Measurements from ENCODE around the gene TRIM59.
"Not testable (repeated sequence)": the region's sequence is repeated elsewhere in the genome, so short reads cannot be mapped to it uniquely, and the experiment has no call there.

TRIM59 gene

DNA sequence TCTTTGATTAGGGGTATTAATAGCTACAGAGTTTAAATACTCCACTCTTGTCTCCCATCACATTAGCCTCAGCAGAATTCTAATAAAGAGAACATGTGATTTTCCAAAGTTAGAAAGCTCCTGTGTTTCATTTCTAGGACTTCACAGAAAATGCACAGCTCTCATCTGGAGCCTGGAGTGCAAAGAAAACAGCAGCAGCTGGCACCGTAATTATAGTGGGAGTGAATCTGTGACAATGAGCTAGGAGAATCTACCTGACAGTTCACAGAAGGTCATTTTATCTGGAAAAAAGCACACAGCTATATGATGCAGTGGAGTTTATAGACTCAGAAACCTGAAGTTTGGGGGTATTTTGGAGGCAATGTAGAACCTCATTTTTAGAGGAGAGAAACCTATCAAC is 5.4 kb upstream of the TRIM59 start:
- Histone ChIP-seq H3K4me1 (ENCODE audit: insufficient read depth, poor library complexity, severe bottlenecking) (peaks cover 11% of the 10 kb centered on the region), H3K36me3 (ENCODE audit: low read depth) (no peaks in the 10 kb centered on the region), H3K27ac (ENCODE audit: poor library complexity, severe bottlenecking) (no peak overlapping the region), H3K4me3 (ENCODE audit: severe bottlenecking) (no peak overlapping the region), H3K27me3 (ENCODE audit: insufficient read depth, poor library complexity, severe bottlenecking) (no peaks in the 10 kb centered on the region), H3K9me3 (ENCODE audit: severe bottlenecking) (no peaks in the 10 kb centered on the region)
- TF ChIP-seq, protein P1, sequence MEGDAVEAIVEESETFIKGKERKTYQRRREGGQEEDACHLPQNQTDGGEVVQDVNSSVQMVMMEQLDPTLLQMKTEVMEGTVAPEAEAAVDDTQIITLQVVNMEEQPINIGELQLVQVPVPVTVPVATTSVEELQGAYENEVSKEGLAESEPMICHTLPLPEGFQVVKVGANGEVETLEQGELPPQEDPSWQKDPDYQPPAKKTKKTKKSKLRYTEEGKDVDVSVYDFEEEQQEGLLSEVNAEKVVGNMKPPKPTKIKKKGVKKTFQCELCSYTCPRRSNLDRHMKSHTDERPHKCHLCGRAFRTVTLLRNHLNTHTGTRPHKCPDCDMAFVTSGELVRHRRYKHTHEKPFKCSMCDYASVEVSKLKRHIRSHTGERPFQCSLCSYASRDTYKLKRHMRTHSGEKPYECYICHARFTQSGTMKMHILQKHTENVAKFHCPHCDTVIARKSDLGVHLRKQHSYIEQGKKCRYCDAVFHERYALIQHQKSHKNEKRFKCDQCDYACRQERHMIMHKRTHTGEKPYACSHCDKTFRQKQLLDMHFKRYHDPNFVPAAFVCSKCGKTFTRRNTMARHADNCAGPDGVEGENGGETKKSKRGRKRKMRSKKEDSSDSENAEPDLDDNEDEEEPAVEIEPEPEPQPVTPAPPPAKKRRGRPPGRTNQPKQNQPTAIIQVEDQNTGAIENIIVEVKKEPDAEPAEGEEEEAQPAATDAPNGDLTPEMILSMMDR (IDR thresholded peaks at IDR 0.05; ENCODE audit: poor library complexity, severe bottlenecking), result no peak
- ATAC-seq (ENCODE audit: low read depth), result no peak
- DNase-seq (ENCODE audit: low spot score), result no peak

DNA sequence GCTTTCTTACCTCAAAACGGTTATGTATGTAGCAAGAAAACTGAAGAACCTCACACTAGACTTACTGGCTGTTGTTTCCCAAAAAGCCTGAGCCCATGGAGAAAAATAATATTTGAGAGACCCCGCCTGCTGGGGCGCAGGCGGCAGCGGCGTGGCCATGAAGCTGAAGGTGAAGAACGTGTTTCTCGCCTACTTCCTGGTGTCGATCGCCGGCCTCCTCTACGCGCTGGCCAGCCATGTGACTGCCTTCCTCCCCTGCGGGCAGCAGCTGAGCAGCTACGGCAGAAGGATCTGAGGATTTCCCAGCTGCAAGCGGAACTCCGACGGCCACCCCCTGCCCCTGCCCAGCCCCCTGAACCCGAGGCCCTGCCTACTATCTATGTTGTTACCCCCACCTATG is 2.7 kb upstream of the TRIM59 start:
- DNase-seq (ENCODE audit: low spot score); H3K27ac ChIP-seq (ENCODE audit: poor library complexity, severe bottlenecking); ATAC-seq (ENCODE audit: low read depth); H3K27me3 ChIP-seq (ENCODE audit: insufficient read depth, poor library complexity, severe bottlenecking); H3K4me3 ChIP-seq (ENCODE audit: severe bottlenecking); H3K9me3 ChIP-seq (ENCODE audit: severe bottlenecking): not testable (repeated sequence)
- peaks cover 22% of the 10 kb centered on the region for H3K4me1 ChIP-seq (ENCODE audit: insufficient read depth, poor library complexity, severe bottlenecking)
- H3K36me3 ChIP-seq (ENCODE audit: low read depth), result peaks cover 13% of the 10 kb centered on the region

DNA sequence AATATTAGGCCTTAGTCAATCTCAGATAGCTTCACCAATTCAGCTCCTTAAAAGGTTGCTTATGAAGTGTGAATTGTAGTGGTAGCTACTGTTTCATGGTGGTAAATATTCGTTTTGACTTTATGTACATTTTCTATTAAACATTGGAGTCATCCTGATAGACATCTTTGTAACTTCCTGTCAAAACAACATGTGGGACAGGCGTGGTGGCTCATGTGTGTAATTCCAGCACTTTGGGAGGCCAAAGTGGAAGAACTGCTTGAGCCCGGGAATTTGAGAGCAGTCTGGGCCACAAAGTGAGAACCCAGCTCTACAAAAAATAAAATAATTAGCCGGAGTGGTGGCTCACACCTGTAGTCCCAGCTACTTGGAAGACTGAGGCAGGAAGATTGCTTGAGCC is 2.0 kb upstream of the TRIM59 start:
- TF ChIP-seq, protein P1 (IDR thresholded peaks at IDR 0.05; ENCODE audit: poor library complexity, severe bottlenecking), result no peak
- Histone ChIP-seq H3K27ac (ENCODE audit: poor library complexity, severe bottlenecking) (peak overlapping the region; percentile 87), H3K27me3 (ENCODE audit: insufficient read depth, poor library complexity, severe bottlenecking) (no peaks in the 10 kb centered on the region), H3K9me3 (ENCODE audit: severe bottlenecking) (no peaks in the 10 kb centered on the region), H3K4me3 (ENCODE audit: severe bottlenecking) (no peak overlapping the region), H3K36me3 (ENCODE audit: low read depth) (peaks cover 19% of the 10 kb centered on the region), H3K4me1 (ENCODE audit: insufficient read depth, poor library complexity, severe bottlenecking) (peaks cover 24% of the 10 kb centered on the region)
- no peak for DNase-seq (ENCODE audit: low spot score)
- no peak for ATAC-seq (ENCODE audit: low read depth)

DNA sequence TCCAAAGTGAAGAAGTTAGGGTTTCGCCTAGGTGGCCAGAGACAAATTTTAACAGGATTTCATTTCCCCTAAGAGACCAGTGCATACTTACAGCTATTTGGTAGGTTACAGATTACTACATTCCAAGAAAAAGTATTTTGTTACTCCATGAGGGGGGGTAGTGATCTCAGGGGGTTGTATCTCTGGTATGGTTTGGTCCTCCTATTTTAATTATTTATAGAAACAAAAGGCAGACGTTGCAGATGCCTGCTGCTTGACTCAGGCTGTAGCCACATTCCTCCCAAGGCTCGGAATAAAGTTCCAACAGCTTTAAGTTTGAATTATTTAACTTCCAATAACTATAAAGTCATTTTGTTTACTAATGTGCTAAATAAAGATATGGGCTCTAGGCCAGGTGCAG is 1.3 kb upstream of the TRIM59 start:
- Histone ChIP-seq H3K27ac (ENCODE audit: poor library complexity, severe bottlenecking) (peak overlapping the region; percentile 87), H3K36me3 (ENCODE audit: low read depth) (peaks cover 27% of the 10 kb centered on the region), H3K4me1 (ENCODE audit: insufficient read depth, poor library complexity, severe bottlenecking) (peaks cover 24% of the 10 kb centered on the region), H3K4me3 (ENCODE audit: severe bottlenecking) (peak overlapping the region; percentile 62), H3K27me3 (ENCODE audit: insufficient read depth, poor library complexity, severe bottlenecking) (no peaks in the 10 kb centered on the region), H3K9me3 (ENCODE audit: severe bottlenecking) (no peaks in the 10 kb centered on the region)
- DNase-seq (ENCODE audit: low spot score), result no peak
- no peak for ATAC-seq (ENCODE audit: low read depth)
- TF ChIP-seq, protein P1 (IDR thresholded peaks at IDR 0.05; ENCODE audit: poor library complexity, severe bottlenecking), result no peak

- Histone ChIP-seq H3K27me3 (ENCODE audit: insufficient read depth, poor library complexity, severe bottlenecking) (no peaks in the 10 kb centered on the region), H3K27ac (ENCODE audit: poor library complexity, severe bottlenecking) (peak overlapping the region; percentile 87), H3K4me1 (ENCODE audit: insufficient read depth, poor library complexity, severe bottlenecking) (peaks cover 24% of the 10 kb centered on the region), H3K4me3 (ENCODE audit: severe bottlenecking) (peak overlapping the region; percentile 62), H3K9me3 (ENCODE audit: severe bottlenecking) (no peaks in the 10 kb centered on the region), H3K36me3 (ENCODE audit: low read depth) (peaks cover 42% of the 10 kb centered on the region)
- ATAC-seq (ENCODE audit: low read depth) (peak; percentile 62), DNase-seq (ENCODE audit: low spot score) (peak; percentile 68)
- TF ChIP-seq, protein P1 (IDR thresholded peaks at IDR 0.05; ENCODE audit: poor library complexity, severe bottlenecking), result no peak
Measured at GRCh38 chr3:160448845-160449635, 546 bp downstream of the TRIM59 start.
